HG03354 (cell line): ENCODE measurements around the gene KCNB1.

Experiments
- ATAC-seq: cut with Tn5 transposase; IDR thresholded peaks from one replicate; pipeline ENCODE4 v1.9.1; 2021; ENCODE audit warnings: mild to moderate bottlenecking; ENCODE audit not compliant: unreplicated experiment, poor library complexity, severe bottlenecking

Gene KCNB1

GRCh38 chr20:49397525-49397924 is 84.9 kb downstream of the KCNB1 start:
- ATAC-seq = no peak

- no peak for ATAC-seq
Observed at GRCh38 chr20:49396230-49396629, 86.2 kb downstream of the KCNB1 start.

- no peak for ATAC-seq
Observed at GRCh38 chr20:49395659-49396058, 86.8 kb downstream of the KCNB1 start.

GRCh38 chr20:49395183-49395582 is 87.3 kb downstream of the KCNB1 start:
- ATAC-seq = no peak

GRCh38 chr20:49394757-49395156 is 87.7 kb downstream of the KCNB1 start:
- ATAC-seq = no peak

GRCh38 chr20:49394264-49394663 is 88.2 kb downstream of the KCNB1 start:
- ATAC-seq = no peak

- no peak for ATAC-seq
Observed at GRCh38 chr20:49393803-49394202, 88.7 kb downstream of the KCNB1 start.

GRCh38 chr20:49392745-49393144 is 89.7 kb downstream of the KCNB1 start:
- ATAC-seq = no peak

- no peak for ATAC-seq
Observed at GRCh38 chr20:49391404-49392245, 90.8 kb downstream of the KCNB1 start.

- ATAC-seq = no peak
Observed at GRCh38 chr20:49389854-49390253, 92.6 kb downstream of the KCNB1 start.

- ATAC-seq = no peak
Observed at GRCh38 chr20:49388744-49389143, 93.7 kb downstream of the KCNB1 start.

- ATAC-seq = no peak
Observed at GRCh38 chr20:49387581-49387939, 94.9 kb downstream of the KCNB1 start.

- no peak for ATAC-seq
Observed at GRCh38 chr20:49386848-49387580, 95.5 kb downstream of the KCNB1 start.

GRCh38 chr20:49385465-49385864 is 97.0 kb downstream of the KCNB1 start:
- ATAC-seq = no peak

- no peak for ATAC-seq
Observed at GRCh38 chr20:49384437-49385434, 97.7 kb downstream of the KCNB1 start.

- ATAC-seq = no peak
Observed at GRCh38 chr20:49381558-49382493, 100.6 kb downstream of the KCNB1 start.

GRCh38 chr20:49380337-49380780 is 102.1 kb downstream of the KCNB1 start:
- ATAC-seq = no peak

GRCh38 chr20:49379338-49379737 is 103.1 kb downstream of the KCNB1 start:
- no peak for ATAC-seq

GRCh38 chr20:49377326-49377725 is 105.1 kb downstream of the KCNB1 start:
- ATAC-seq = no peak
